HG02885 (cell line): ENCODE results near the gene SFTPA2.
"Not testable (repeated sequence)": the region's sequence is repeated elsewhere in the genome, so short reads cannot be mapped to it uniquely, and the experiment has no call there.

ENCODE experiments used
- ATAC-seq: cut with Tn5 transposase; IDR thresholded peaks from one replicate; pipeline ENCODE4 v1.9.1; 2021; ENCODE audit warnings: mild to moderate bottlenecking; ENCODE audit not compliant: unreplicated experiment, poor library complexity

SFTPA2 gene

GRCh38 chr10:79560160-79560709, at the start of gene SFTPA2:
Gene SFTPA2 (minus strand): TSS chr10:79560407. CDS start chr10:79559483, 924 bp downstream.
- ATAC-seq, result no peak

GRCh38 chr10:79608505-79609375, 48.5 kb upstream of the SFTPA2 start:
- ATAC-seq, result no peak

DNA sequence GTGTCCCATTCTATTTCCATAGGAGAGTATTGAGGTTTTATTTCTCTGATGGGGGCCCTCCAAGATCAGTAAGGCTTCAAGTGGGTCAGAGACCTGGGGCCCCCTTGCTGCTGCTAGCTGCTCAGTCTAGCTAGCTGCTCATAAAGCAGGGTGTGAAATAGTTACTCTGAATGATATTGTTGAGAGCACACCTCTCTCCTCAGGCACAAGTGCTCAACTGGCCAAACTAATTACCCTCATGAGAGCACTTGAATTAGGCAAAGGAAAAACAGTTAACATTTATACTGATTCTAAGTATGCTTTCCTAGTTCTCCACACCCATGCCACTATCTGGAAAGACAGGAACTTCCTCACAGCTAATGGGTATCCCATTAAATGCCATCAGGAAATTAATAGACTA, 45.1 kb upstream of the SFTPA2 start:
- no peak for ATAC-seq

DNA sequence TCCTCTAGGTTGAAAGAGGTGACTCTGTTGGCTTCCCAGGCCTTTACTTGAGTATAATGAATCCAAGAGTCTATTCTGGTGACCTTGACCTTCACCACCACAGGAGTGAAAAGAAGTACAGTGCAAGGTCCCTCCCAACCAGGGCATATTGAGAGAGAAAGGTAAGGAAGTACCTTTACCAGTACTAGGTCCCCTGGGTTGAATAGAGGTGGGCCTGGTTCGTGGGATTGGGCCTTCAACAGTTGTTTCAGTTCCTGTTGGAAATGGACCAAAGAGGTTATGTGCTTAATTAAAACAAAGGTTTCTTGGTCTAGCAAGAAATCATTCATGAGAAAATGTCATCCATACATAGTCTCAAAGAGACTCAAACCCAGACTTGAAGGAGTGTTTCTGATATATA, 44.1 kb upstream of the SFTPA2 start:
- no peak for ATAC-seq

DNA sequence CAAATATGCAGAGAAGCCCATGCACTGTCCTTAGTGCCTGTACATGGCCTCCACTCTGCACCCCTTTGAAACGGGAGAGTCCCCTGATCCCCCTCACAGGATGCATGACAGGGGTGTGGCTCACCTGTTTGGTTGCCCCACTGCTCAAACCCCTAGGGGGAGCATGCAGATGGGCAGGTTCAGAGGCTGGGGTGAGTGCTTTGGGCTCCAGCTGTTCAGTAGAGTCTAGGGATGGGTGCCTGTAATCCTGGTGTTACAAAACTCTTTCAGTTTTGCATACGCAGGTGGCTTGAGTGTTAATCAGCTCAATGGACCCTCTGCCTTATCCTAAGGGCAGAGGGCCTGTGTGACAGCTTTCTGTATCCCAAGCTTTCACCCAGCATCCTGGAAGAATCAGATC, 42.7 kb upstream of the SFTPA2 start:
- no peak for ATAC-seq

GRCh38 chr10:79601939-79602338, 41.7 kb upstream of the SFTPA2 start:
- ATAC-seq, result no peak

GRCh38 chr10:79599644-79600043, 39.4 kb upstream of the SFTPA2 start:
- ATAC-seq, result not testable (repeated sequence)

DNA sequence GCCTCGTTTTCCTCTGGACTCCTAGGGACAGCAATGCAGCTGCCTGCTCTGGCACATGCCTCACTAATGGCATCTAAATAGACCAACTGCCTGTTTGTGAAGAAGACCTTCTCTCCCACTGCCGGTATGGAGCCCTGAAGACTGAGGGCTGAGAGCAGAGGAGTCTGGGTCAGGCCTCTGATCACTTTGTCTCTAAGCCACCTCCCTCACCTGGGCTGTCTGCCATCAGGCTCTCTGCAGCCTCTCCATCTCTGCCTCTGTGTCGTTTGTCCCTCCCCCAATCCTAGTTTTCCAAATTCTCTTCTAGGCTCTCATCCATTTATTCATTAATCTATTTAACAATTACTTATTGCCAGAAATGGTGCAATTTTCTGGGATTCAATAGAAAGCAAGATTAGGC, 35.3 kb upstream of the SFTPA2 start:
- no peak for ATAC-seq

- not testable (repeated sequence) for ATAC-seq
Measured at GRCh38 chr10:79594565-79594964, 34.4 kb upstream of the SFTPA2 start.

- ATAC-seq, result no peak
Measured at GRCh38 chr10:79593377-79593776, 33.2 kb upstream of the SFTPA2 start.

DNA sequence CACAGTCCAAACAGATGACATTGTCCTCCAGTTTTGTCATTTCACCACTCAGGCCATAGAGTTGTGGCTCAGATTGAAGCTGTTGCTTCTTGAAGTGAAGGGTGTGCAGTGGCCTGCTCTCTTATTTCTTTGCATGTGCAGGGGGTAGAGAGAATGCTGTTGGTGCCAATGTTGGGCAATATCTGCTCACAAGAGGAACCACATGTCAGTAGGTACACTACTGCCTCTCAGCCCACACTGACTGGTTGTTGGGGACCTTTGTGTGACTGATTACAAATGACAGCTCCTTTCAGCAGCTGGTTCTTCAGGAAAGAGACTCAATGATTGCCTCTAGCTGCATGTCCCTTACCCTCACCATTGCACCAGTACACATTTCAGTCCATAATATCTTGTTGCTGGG, 28.6 kb upstream of the SFTPA2 start:
- no peak for ATAC-seq

DNA sequence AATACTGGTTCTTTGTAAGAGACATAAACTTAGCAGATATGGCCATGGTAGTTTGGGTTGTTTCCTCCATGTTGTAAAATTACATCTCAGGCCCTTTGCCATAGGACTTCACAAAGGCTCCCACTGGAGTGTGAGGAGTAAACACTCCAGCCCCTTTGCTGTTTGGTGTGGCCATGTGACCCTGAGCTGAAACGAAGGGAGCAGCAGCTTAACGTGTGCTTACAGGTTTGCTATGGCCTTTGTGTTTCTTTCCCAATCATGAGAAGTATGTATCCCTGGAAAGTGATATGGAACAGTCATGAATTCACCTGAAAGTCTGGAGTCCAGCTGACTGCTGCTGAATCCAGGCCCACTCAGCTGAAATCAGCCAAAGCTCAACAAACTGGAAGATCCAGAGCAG, 26.7 kb upstream of the SFTPA2 start:
- no peak for ATAC-seq

GRCh38 chr10:79585870-79586527, 25.8 kb upstream of the SFTPA2 start:
- ATAC-seq, result no peak

GRCh38 chr10:79583488-79584024, 23.3 kb upstream of the SFTPA2 start:
- ATAC-seq, result no peak

GRCh38 chr10:79582954-79583353, 22.7 kb upstream of the SFTPA2 start:
- ATAC-seq, result not testable (repeated sequence)

DNA sequence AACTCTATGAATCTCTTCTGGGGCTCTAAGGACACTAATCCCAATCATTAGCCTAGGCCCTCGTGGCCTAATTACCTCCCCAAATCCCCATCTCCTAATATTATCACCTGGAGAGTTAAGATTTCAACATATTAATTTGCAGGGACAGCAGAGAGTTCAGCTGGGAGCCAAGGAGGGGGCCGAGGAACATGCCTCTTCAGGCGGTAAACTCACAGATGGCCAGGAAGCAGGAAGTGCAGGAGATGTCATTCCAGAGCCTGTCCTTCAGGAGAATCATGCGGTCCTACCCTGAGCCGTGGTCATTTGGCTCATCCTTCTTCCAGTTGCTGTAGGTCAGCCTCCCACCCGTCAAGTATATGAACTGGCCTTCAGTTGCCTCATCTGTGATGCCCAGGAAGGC, 21.9 kb upstream of the SFTPA2 start:
- no peak for ATAC-seq

DNA sequence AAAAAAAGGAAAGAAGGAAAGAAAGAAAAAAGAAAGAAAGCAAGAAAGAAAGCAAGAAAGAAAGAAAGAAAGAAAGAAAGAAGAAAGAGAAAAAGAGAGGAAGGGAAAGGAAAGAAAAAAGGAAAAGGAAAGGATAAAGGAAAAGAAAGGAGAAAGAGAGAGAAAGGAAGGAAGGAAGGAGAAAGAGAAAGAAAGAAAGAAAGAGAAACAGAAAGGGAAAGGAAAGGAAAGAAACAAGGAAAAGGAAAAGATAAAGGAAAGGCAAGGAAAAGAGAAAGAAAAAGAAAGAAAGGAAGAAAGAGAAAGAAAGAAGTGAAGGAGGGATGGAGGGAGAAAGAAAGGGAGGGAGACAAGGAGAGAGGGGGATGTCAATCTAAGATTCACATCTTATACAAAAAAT, 20.8 kb upstream of the SFTPA2 start:
- ATAC-seq, result no peak

DNA sequence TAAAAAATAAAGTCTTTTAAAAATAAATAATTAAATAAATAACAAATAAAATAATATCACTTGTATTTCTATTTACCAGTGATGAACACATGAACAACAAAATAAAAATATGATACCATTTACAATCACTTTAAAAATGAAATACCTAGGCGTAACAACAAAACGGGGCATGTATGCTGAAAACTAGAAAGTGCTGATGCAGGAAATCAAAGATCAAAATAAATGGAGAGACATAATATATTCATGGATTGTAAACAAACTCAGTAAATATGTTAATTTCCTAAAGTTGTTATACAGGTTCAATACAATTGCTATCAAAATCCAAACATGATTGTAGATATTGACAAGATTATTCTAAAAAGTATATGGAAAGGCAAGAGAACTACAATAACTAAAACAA, 19.2 kb upstream of the SFTPA2 start:
- no peak for ATAC-seq

DNA sequence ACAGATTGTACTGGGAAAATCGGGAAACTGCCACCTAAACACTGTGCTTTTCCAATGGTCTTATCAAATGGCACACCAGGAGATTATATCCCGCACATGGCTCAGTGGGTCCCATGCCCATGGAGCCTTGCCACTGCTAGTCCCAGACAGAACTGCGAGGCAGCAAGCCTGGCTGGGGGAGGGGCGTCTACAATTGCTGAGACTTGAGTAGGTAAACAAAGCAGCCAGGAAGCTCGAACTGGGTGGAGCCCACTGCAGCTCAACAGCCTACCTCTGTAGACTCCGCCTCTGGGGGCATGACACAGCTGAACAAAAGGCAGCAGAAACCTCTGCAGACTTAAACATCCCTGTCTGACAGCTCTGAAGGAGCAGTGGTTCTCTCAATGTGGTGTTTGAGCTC, 10.4 kb upstream of the SFTPA2 start:
- not testable (repeated sequence) for ATAC-seq

- no peak for ATAC-seq
Measured at GRCh38 chr10:79563426-79563825, 3.2 kb upstream of the SFTPA2 start.

DNA sequence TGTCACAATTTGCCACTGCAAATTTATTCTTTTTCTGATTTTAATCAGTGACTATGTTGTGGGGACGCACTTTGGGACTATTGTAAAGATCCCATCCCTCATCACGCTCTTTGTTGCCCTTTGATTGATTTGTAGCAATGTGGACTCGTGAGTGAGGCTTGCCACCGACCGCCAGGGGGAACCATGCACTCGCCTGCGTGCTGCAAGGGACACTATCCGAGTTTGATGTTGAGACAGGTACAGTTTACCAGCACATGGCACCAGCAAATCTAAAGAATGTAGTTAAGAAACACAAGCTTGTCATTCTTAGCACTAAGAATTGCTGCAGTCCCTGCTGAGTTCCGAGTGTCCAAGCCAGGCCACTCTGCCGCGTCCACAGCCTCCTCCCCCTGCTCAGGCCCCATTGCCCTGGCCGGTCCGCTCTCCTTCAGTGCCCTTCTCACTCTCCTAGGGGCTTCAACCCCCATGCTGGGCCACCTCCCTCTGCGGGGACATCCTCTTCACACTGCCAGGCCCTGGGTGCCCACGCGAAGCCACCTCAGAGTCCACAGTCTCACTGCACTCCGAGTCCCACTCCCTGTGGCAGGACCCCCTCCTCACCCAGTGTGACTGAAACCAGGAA, 2.0 kb upstream of the SFTPA2 start:
- ATAC-seq, result peak; percentile 81
